Measurements from ENCODE around the gene ST3GAL3. TPM values are rescaled to one million over a fixed set of nuclear protein-coding genes. Genes with fewer than 3 reads are reported as not detected.
"Not testable (repeated sequence)": the region's sequence is repeated elsewhere in the genome, so short reads cannot be mapped to it uniquely, and the experiment has no call there.

The ST3GAL3 gene
- total RNA-seq, 1 donor from 2014 or later, result 20.5 TPM

DNA sequence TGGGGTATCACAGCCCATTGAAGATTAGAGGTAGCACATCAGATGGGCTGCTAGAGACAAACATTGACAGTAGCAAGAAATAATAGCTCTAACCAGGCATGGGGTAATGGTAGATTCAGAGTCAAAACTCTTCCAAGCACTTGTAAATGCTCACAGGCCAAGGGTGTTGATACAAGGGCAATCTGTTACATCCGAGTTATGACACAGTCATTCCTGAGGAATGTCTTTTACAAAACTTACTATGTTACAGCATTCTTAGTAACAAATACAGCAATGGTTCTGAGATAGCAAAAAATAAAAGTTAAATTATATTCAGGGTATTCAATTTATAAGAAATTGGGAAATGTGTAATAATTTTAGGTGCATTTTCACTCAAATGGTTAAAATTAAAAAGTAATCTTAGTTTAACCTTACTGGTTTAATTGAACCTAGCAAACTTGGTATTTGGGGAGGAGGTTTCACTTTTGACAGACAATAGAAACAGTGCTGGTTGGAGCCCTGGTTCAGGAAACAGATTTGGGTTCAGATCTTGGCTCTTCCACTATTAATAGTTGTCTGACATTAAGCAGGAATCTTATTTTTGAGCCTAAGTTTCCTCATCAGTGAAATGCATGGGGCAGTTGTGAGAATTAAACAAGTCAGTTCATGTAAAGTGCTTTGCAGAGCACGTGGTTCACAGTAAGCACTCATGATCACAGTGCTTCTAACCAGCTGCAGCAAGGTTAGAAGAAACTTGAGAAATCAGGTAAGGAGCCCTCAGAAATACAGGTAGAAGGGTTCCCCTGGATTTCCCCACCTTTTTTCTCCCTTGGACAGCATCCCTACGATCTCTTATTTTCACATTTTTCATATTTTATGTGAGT is 4.4 kb downstream of the ST3GAL3 start:
- no peak for ATAC-seq
- no peaks in the 10 kb centered on the region for H3K27me3 ChIP-seq

DNA sequence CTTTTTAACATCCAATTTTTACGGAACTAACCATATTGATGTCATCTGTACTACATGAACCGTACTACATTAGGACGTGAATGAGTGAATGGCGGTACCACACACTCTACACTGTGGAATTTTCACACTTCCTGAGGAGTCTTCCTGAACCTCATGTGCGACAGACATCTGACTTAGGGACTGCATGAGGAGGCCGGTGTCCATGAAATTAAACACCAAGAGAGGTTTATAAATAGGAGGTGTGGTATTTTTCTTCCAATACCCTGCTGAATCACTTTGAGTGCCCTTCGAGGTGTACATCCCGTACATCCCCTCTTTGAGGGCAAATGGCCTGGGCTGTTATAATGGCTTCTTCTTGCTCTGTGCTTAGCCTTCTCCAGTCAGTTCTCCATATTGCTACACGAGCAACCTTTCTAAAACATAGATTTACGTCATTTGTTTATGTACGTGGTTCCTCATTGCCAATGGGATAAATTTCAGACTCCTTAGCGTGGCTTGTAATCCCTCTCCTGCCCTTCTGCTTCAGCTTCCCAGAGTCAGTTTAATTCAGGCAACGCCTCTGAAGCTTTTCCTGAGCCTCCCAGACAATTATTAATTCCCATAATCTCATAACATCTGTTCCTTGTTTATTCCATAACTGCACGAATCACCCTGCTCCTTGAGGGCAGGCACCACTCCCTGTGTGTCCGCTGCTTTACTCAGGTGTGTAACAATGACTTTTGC is 9.4 kb downstream of the ST3GAL3 start:
- Histone ChIP-seq H3K27me3 (no peaks in the 10 kb centered on the region), H3K4me1 (no peaks in the 10 kb centered on the region), H3K36me3 (no peaks in the 10 kb centered on the region), H3K9me3 (no peaks in the 10 kb centered on the region), H3K27ac (no peak overlapping the region), H3K4me3 (no peak overlapping the region)
- intact Hi-C loops (cut with DNase I), result no loop called here
- TF ChIP-seq, protein P1, sequence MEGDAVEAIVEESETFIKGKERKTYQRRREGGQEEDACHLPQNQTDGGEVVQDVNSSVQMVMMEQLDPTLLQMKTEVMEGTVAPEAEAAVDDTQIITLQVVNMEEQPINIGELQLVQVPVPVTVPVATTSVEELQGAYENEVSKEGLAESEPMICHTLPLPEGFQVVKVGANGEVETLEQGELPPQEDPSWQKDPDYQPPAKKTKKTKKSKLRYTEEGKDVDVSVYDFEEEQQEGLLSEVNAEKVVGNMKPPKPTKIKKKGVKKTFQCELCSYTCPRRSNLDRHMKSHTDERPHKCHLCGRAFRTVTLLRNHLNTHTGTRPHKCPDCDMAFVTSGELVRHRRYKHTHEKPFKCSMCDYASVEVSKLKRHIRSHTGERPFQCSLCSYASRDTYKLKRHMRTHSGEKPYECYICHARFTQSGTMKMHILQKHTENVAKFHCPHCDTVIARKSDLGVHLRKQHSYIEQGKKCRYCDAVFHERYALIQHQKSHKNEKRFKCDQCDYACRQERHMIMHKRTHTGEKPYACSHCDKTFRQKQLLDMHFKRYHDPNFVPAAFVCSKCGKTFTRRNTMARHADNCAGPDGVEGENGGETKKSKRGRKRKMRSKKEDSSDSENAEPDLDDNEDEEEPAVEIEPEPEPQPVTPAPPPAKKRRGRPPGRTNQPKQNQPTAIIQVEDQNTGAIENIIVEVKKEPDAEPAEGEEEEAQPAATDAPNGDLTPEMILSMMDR (IDR thresholded peaks at IDR 0.05), result no peak
- DNase-seq (no peak), ATAC-seq (no peak)

More for the DNA sequence above, 4.4 kb downstream of the ST3GAL3 start:
- TF ChIP-seq, protein P1 (IDR thresholded peaks at IDR 0.05), result no peak
- DNase-seq, result no peak
- H3K4me1 ChIP-seq, result peaks cover 15% of the 10 kb centered on the region
- H3K27ac ChIP-seq, result no peak overlapping the region
- no peaks in the 10 kb centered on the region for H3K9me3 ChIP-seq
- H3K36me3 ChIP-seq, result no peaks in the 10 kb centered on the region
- H3K4me3 ChIP-seq, result no peak overlapping the region
- intact Hi-C loops (cut with DNase I), result no loop called here

DNA sequence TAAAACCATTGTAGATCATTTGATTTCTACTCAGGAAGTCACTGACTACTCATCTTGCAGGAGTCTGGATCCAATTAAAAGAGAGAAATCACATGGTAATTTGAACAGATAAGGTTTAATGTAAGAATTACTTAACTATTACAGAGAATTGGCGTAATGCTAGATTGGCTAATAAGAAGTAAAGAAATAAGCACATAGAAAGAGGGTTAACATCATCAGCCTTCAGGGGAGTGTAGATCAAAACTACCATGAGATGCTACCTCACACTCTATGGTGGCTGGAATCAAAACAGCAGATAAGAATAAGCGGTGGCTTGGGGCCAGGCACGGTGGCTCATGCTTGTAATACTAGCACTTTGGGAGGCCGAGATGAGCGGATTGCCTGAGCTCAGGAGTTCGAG is 11.7 kb downstream of the ST3GAL3 start:
- Histone ChIP-seq H3K9me3 (no peaks in the 10 kb centered on the region), H3K27me3 (no peaks in the 10 kb centered on the region), H3K27ac (no peak overlapping the region), H3K4me1 (no peaks in the 10 kb centered on the region), H3K4me3 (no peak overlapping the region), H3K36me3 (no peaks in the 10 kb centered on the region)
- intact Hi-C loops (cut with DNase I), result no loop called here
- no peak for ATAC-seq
- TF ChIP-seq, protein P1 (IDR thresholded peaks at IDR 0.05), result no peak
- DNase-seq, result no peak

DNA sequence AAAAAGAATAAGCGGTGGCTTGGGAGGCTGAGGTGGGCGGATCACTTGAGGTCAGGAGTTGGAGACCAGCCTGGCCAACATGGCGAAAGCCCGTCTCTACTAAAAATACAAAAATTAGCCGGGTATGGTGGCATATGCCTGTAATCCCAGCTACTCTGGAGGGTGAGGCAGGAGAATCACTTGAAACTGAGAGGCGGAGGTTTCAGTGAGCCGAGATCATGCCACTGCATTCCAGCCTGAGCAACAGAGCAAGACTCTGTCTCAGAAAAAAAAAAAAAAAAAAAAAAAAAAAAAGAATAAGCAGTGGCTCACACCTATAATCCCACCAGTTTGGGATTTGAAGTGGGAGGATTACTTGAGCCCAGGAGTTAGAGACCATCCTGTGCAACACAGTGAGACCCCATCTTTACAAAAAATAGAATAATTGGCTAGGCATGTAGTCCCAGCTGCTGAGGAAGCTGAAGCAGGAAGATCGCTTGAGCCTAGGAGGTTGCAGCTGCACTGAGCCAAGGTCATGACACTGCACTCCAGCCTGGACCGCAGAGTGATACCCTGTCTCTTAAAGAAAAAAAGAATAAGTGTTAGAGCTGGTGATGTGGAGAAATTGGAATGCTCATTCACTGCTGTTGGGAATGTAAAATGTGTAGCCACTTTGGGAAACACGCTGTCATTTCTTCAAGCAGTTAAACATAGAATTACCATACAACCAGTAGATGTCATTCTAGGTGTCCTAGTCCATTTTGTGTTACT is 12.5 kb downstream of the ST3GAL3 start:
- ATAC-seq; DNase-seq; H3K36me3 ChIP-seq; H3K27ac ChIP-seq; H3K4me1 ChIP-seq; H3K4me3 ChIP-seq; H3K9me3 ChIP-seq; intact Hi-C loops (cut with DNase I); H3K27me3 ChIP-seq: not testable (repeated sequence)

DNA sequence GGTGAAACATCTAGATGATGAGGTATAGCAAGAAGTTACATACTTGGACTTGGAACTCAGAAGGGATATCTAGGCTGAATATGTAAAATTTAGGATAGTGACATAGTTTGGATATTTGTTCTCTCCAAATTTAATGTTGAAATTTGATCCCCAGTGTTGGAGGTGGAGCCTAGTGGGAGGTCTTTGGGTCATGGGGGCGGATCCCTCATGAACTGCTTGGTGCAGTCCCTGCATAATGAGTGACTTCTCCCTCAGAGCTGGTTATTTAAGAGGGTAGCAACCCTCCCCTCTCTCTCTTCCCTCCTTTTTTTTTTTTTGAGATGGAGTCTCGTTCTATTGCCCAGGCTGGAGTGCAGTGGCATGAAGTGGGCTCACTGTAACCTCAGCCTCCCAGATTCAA is 15.5 kb downstream of the ST3GAL3 start:
- DNase-seq, result no peak
- no peak overlapping the region for H3K27ac ChIP-seq
- no peaks in the 10 kb centered on the region for H3K4me1 ChIP-seq
- H3K27me3 ChIP-seq, result no peaks in the 10 kb centered on the region
- intact Hi-C loops (cut with DNase I), result no loop called here
- ATAC-seq, result no peak
- TF ChIP-seq, protein P1 (IDR thresholded peaks at IDR 0.05), result no peak
- H3K9me3 ChIP-seq, result no peaks in the 10 kb centered on the region
- H3K36me3 ChIP-seq, result no peaks in the 10 kb centered on the region
- H3K4me3 ChIP-seq, result no peak overlapping the region

Measured in upper lobe of right lung (tissue), 1 donor.